Measurements from ENCODE around the gene SCARB1. TPM values are rescaled to one million over a fixed set of nuclear protein-coding genes. Genes with fewer than 3 reads are reported as not detected.

The SCARB1 gene
- total RNA-seq, 1 experiment from 2014 or later, result 31.3 TPM

DNA sequence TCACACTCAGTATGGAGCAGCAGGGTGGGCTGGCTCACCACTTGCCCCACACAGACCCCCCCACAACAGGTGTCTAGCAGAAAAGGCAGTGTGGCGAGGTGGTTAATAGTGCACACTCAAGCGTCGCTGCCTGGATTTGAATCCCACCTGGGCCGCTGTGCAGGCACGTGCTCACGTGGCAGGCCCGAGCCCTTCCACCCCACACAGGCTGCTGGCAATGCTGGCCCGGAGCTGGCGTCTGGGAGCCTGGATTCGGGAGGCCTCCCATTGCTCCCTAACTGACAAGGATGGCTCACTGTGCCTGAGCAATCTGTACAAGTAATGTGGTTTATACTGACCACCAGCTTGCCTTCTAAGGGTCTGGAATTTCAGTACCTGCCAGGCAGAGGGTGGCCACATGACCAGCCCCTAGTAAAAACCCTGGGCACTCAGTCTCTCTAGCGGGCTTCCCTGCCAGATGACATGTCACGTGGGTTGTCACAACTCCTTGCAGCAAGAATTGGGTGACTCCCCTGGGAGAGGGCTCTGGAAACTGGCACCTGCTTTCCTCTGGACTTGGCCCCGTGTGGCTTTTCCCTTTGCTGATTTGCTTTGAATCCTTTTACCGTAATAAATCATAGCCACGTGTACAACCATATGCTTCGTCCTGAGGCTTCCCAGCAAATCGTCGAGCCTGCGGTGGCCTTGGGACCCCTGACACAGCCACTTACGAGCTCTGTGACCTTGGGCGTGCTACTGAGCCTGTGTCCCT, 72.8 kb downstream of the SCARB1 start:
- H2BK20ac ChIP-seq (ENCODE audit: low read depth, low read length, poor library complexity, severe bottlenecking), result no peak overlapping the region
- no peak overlapping the region for H3K27ac Mint-ChIP-seq
- H2BK12ac ChIP-seq (ENCODE audit: insufficient read length, low read depth, low read length), result no peak overlapping the region
- peaks cover 11 to 14% of the 10 kb centered on the region in 2 experiments for H3K4me1 Mint-ChIP-seq
- no CpG with 5 or more reads among the region's 21 CpGs for WGBS (ENCODE audit: extremely low coverage, insufficient read length, low lambda C conversion rate)
- no peak overlapping the region for H3T11ph ChIP-seq (ENCODE audit: low read length)
- no peaks in the 10 kb centered on the region; the same call in 1 of the 2 replicates for H3K27me3 Mint-ChIP-seq (ENCODE audit: low read depth)
- H3K27ac ChIP-seq (ENCODE audit: insufficient read length, low read depth, low read length), result no peak overlapping the region
- H3K9me3 ChIP-seq (ENCODE audit: control insufficient read depth, low read depth, low read length), result no peaks in the 10 kb centered on the region
- no peak for TF ChIP-seq CTCF (conservative IDR thresholded peaks at IDR 0.05)
- H3K79me2 ChIP-seq (ENCODE audit: insufficient read depth, low read length), result no peaks in the 10 kb centered on the region
- H2AFZ ChIP-seq (ENCODE audit: low read length), result no peak overlapping the region
- no peaks in the 10 kb centered on the region for H3K4me1 ChIP-seq (ENCODE audit: insufficient read depth, low read length)
- H2BK5ac ChIP-seq (ENCODE audit: insufficient read length, low read length), result no peak overlapping the region
- H4K20me1 ChIP-seq (ENCODE audit: control insufficient read depth, insufficient read depth, insufficient read length), result no peaks in the 10 kb centered on the region
- H3K56ac ChIP-seq (ENCODE audit: insufficient read length, low read depth, low read length), result no peak overlapping the region
- no peak overlapping the region for H3K4ac ChIP-seq (ENCODE audit: low read depth, low read length)
- no peaks in the 10 kb centered on the region for H3K27me3 ChIP-seq (ENCODE audit: insufficient read depth, low read length)
- H2AK5ac ChIP-seq (ENCODE audit: insufficient read length, low read length), result no peak overlapping the region
- DNase-seq, result no peak
- H2BK120ac ChIP-seq (ENCODE audit: low read depth, low read length, poor library complexity, severe bottlenecking), result no peak overlapping the region
- H3K4me2 ChIP-seq (ENCODE audit: insufficient read depth, insufficient read length, low read length), result no peak overlapping the region
- H4K8ac ChIP-seq (replicated peaks; ENCODE audit: insufficient read length, low read depth, low read length), result no peak overlapping the region
- H3K18ac ChIP-seq (ENCODE audit: insufficient read length, low read depth, low read length), result no peak overlapping the region
- H3K9me3 Mint-ChIP-seq, result no peaks in the 10 kb centered on the region
- H3K23ac ChIP-seq (ENCODE audit: insufficient read length, low read depth, low read length), result no peak overlapping the region
- no peak overlapping the region for H3K14ac ChIP-seq (ENCODE audit: insufficient read depth, low read length)
- H3K36me3 Mint-ChIP-seq (ENCODE audit: insufficient read depth in 1 of 3, low read depth in 3 of 3), result peaks cover 13 to 23% (median 16%) of the 10 kb centered on the region in 3 experiments
- no peak overlapping the region for H3K4me3 Mint-ChIP-seq
- no peak overlapping the region for H2BK15ac ChIP-seq (ENCODE audit: low read depth, low read length)
- H4K5ac ChIP-seq (ENCODE audit: insufficient read length, low read depth, low read length), result no peak overlapping the region
- no peaks in the 10 kb centered on the region for H3K23me2 ChIP-seq (ENCODE audit: insufficient read length, low read depth, low read length, poor library complexity, severe bottlenecking)
- H4K91ac ChIP-seq (ENCODE audit: insufficient read length, low read depth, low read length), result no peak overlapping the region
- H3K79me1 ChIP-seq (ENCODE audit: insufficient read depth, low read depth, low read length, poor library complexity, severe bottlenecking), result no peaks in the 10 kb centered on the region
- no peak overlapping the region for H3K9ac ChIP-seq (ENCODE audit: extremely low read depth, insufficient read length, low read length)
